GM23248 (cell line): ENCODE data around the gene GRK2.

ENCODE experiments used
- EZH2 ChIP-seq: fragments of 200-600 bp; sonication (generic); IDR thresholded peaks from 2 replicates; pipeline ENCODE4 v1.6.1; 2018; ENCODE audit warnings: antibody characterized with exemption, mild to moderate bottlenecking; ENCODE audit not compliant: insufficient read depth, poor library complexity, severe bottlenecking
- EZH2phosphoT487 ChIP-seq: fragments of 200-600 bp; sonication (generic); IDR thresholded peaks from 2 replicates; pipeline ENCODE4 v1.6.1; 2018; ENCODE audit warnings: antibody characterized with exemption, moderate library complexity, mild to moderate bottlenecking, low read depth; ENCODE audit not compliant: insufficient read depth

- TF ChIP-seq EZH2phosphoT487 (no peak), EZH2 (no peak)
These were observed 44.8 kb downstream of the GRK2 start for GRCh38 chr11:67311051-67311555.
